HG02759 (cell line): ENCODE measurements around the gene ALG13.
"Not testable (repeated sequence)": the region's sequence is repeated elsewhere in the genome, so short reads cannot be mapped to it uniquely, and the experiment has no call there.

ENCODE experiments used
- ATAC-seq: cut with Tn5 transposase; IDR thresholded peaks from one replicate; pipeline ENCODE4 v1.9.1; 2021; ENCODE audit warnings: mild to moderate bottlenecking, moderate library complexity; ENCODE audit not compliant: unreplicated experiment

The ALG13 gene

DNA sequence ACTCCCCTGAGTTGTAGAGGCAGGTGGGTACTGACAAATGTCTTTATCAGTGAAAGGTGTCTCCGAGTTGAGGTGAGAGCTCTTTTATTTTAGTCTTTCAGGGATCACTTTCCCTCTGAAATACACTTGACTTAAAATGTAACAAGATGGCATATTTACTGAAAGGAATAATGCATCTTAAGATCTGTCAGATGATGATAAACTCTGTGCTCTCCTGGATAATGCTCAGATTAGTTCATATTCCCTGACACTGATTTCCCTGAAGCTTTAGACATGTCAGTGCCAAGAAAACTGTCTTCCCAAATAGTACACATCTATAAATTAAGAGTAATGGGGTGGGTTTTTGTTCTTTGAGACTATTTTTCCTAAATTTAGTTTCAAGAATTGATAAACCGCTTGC lies 75.5 kb downstream of the ALG13 start:
- ATAC-seq, result no peak

DNA sequence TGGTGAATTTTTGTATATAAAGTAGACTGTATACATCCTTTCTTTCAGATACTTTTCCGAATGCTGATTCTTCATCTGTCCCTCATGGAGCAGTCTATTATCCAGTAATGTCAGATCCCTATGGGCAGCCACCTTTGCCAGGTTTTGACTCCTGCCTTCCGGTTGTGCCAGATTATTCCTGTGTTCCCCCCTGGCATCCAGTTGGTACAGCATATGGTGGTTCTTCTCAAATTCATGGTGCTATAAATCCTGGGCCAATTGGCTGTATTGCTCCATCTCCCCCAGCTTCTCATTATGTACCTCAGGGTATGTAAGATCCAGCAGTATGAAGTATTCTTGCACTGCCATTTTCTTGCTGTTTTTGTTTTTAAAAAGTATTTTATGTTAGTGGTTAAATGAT lies 78.7 kb downstream of the ALG13 start:
- ATAC-seq, result no peak

DNA sequence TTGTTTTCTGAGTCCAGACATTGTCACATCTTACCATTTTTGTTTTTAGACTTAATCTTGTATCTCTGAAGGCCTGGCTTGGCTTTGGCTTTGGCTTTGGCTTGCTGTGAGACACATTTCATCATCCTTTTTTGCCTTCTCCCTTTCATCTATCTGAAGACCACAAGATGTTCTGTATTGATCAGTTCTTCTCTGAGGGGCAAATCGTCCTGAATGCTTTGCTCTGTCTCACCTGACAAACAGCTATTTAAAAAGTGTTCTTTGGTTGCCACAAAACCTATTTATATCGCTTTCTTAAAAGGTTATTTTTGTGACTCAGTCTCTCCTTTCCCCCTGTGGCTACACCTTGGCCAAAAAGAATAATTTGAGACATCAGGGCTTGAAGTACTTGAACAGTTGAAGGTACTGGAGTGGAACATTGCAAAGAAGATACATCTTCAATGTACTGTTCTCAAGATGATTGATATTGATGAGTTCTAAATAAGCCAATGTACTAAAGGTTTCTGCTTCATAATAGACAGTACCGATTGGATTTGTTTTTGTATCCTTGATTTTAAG lies 80.7 kb downstream of the ALG13 start:
- no peak for ATAC-seq

DNA sequence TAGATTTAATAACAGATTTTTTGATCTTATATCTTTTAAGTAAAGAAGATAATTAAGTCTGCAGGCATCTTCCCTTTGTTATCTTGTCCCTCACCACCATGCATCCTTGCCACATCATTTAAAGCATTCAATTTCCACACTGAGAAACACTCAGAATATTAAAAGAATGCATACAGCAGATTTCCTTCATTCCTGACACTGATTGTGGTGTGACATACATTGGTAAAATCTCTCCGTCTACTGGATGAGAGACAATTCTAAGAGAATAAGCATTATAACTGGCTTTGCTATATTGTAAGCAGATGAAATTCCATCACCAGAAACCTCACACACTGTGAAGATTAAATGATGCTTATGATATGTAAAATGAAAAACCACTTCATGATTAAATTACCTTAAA lies 97.6 kb downstream of the ALG13 start:
- ATAC-seq, result no peak

DNA sequence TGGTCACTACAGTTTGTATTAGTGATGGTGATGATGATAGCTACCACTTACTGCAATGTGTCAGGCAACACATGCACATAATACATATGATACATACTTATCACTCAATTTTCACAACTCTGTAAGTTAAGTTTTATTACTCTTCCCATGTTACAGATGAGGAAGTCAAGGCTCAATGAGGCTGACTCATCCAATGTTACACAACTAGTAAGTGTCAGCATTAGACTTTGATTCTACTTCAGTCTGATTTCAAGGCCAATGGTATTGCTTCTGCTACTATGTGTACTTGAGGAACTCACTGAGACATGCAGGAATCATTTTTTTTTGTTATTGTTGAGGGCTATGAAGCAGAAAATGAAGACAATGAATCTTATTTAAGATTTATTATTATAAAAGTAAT lies 98.6 kb downstream of the ALG13 start:
- ATAC-seq, result no peak

DNA sequence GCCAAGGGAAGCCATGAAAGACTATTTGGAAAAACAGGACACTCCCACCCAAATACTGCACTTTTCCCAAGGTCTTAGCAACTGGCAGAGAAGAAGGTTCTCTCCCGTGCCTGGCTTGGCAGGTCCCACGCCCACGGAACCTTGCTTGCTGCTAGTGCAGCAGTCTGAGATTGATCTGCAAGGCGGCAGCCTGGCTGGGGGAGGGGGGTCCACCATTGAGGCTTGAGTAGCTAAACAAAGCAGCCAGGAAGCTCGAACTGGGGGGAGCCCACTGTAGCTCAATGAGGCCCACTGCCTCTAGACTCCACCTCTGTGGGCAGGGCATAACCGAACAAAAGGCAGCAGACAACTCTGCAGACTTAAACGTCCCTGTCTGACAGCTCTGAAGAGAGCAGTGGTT lies 103.7 kb downstream of the ALG13 start:
- no peak for ATAC-seq

DNA sequence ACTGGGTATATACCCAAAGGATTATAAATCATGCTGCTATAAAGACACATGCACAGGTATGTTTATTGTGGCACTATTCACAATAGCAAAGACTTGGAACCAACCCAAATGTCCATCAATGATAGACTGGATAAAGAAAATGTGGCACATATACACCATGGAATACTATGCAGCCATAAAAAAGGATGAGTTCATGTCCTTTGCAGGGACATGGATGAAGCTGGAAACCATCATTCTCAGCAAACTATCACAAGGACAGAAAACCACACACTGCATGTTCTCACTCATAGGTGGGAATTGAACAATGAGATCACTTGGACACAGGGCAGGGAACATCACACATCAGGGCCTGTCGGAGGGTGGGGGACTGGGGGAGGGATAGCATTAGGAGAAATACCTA lies 109.1 kb downstream of the ALG13 start:
- ATAC-seq, result not testable (repeated sequence)
